B cell (primary cell): ENCODE data around the gene ITGB8.

Source experiments
- EZH2 ChIP-seq: IDR thresholded peaks from 2 replicates; pipeline ENCODE4 v1.6.1; 2012; ENCODE audit warnings: borderline replicate concordance, low read depth, mild to moderate bottlenecking, moderate library complexity, low read length; ENCODE audit not compliant: insufficient read depth, poor library complexity, severe bottlenecking
- TF ChIP-seq, protein P1 (sequence below): fragments of 200-600 bp; IDR thresholded peaks from one replicate; pipeline ENCODE4 v1.8.0; 2022; ENCODE audit warnings: antibody characterized with exemption, mild to moderate bottlenecking

DNA sequence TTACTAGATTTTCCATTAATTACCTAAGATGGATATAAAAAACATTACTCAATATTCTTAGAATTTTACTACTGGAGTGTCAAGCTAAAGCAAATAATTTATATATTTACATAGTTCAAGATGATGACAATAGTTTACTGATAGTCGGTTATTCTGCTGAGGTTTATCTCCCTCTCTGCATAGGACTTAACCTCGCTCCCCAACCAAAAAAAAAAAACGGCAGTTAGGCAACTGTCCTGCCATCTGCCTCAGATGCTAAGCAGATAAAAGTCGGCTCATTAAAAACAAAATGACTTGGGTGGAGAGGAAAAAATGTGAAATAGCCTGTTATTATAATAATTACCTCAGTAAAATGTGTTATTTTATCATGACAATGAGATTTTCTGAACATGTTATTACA, 14.0 kb upstream of the ITGB8 start:
- TF ChIP-seq, protein P1, sequence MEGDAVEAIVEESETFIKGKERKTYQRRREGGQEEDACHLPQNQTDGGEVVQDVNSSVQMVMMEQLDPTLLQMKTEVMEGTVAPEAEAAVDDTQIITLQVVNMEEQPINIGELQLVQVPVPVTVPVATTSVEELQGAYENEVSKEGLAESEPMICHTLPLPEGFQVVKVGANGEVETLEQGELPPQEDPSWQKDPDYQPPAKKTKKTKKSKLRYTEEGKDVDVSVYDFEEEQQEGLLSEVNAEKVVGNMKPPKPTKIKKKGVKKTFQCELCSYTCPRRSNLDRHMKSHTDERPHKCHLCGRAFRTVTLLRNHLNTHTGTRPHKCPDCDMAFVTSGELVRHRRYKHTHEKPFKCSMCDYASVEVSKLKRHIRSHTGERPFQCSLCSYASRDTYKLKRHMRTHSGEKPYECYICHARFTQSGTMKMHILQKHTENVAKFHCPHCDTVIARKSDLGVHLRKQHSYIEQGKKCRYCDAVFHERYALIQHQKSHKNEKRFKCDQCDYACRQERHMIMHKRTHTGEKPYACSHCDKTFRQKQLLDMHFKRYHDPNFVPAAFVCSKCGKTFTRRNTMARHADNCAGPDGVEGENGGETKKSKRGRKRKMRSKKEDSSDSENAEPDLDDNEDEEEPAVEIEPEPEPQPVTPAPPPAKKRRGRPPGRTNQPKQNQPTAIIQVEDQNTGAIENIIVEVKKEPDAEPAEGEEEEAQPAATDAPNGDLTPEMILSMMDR, result no peak
- TF ChIP-seq EZH2, result no peak
